Epithelial cell of esophagus (primary cell): Measurements from ENCODE around the gene NLRP5.

Experiments used
- DNase-seq: peaks from one replicate; pipeline ENCODE4 v3.0.0; 2010; ENCODE audit warnings: low read depth
- H3K4me3 ChIP-seq: 2 replicates; pipeline ENCODE4 v1.5.1; 2011; ENCODE audit warnings: mild to moderate bottlenecking, low read length, control low read depth
- CTCF ChIP-seq: IDR thresholded peaks from 2 replicates; pipeline ENCODE4 v1.5.1; 2011; ENCODE audit warnings: low read depth, mild to moderate bottlenecking, low read length, control low read depth, inconsistent platforms; ENCODE audit not compliant: insufficient read depth; ENCODE audit errors: missing control alignments

NLRP5 gene

GRCh38 chr19:55959996-55960675 lies 26.4 kb upstream of the NLRP5 start:
- no peak for DNase-seq
- no peak for TF ChIP-seq CTCF
- H3K4me3 ChIP-seq, result no peak overlapping the region

- DNase-seq, result no peak
- no peak for TF ChIP-seq CTCF
- H3K4me3 ChIP-seq, result no peak overlapping the region
Measured at GRCh38 chr19:55962186-55962585, 24.4 kb upstream of the NLRP5 start.

GRCh38 chr19:55973982-55974381 lies 12.6 kb upstream of the NLRP5 start:
- DNase-seq, result no peak
- TF ChIP-seq CTCF, result no peak
- no peak overlapping the region for H3K4me3 ChIP-seq

GRCh38 chr19:55980415-55980814 lies 6.2 kb upstream of the NLRP5 start:
- no peak for TF ChIP-seq CTCF
- DNase-seq, result no peak
- H3K4me3 ChIP-seq, result no peak overlapping the region

- TF ChIP-seq CTCF, result no peak
- no peak for DNase-seq
- no peak overlapping the region for H3K4me3 ChIP-seq
Measured at GRCh38 chr19:55985254-55985653, 1.3 kb upstream of the NLRP5 start.

GRCh38 chr19:55990831-55991230 lies 4.3 kb downstream of the NLRP5 start:
- TF ChIP-seq CTCF, result no peak
- H3K4me3 ChIP-seq, result no peak overlapping the region
- no peak for DNase-seq

GRCh38 chr19:55993492-55993891 lies 6.9 kb downstream of the NLRP5 start:
- H3K4me3 ChIP-seq, result no peak overlapping the region
- DNase-seq, result no peak
- no peak for TF ChIP-seq CTCF
